PC-9 (cell line): ENCODE measurements around the gene UGT1A10.

Experiments used
- CTCF ChIP-seq: fragments of 200-600 bp; sonication (generic); conservative IDR thresholded peaks from 2 replicates; pipeline ENCODE4 v1.6.1; 2017; ENCODE audit warnings: mixed run types, antibody characterized with exemption, mild to moderate bottlenecking, moderate library complexity
- EZH2 ChIP-seq: fragments of 200-600 bp; sonication (generic); IDR thresholded peaks from 2 replicates; pipeline ENCODE4 v1.8.0; 2017; ENCODE audit warnings: antibody characterized with exemption, low read depth

DNA sequence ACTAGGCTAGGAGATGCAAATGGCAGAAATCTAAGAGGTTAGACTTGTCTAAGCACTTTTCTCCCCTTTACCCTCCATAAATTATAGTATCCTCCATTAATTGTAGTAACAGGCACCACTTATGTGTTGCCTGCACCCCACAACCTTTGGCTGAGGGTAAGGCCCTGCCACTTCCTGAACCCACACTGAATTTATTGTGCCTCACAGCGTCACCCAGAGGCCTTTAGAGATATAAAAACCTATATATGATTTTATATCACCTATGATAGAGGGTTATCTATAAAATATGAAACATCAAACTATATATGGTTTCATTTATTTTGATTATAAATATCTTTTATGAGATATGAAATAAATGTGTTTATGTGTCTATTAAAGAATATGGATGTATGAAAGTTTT is 38.1 kb downstream of the UGT1A10 start:
- TF ChIP-seq CTCF (no peak; the same call in 1 of the 2 replicates), EZH2 (no peak)
